HEK293T (cell line): ENCODE data around the gene PAPSS1.

Source experiments
- CTCF ChIA-PET: fragments of 350-600 bp; formaldehyde crosslinking; extraction: SDS; loops from one replicate; lab custom pipeline; 2021; ENCODE audit warnings: antibody characterized with exemption, inconsistent platforms; lab: Yijun Ruan, JAX
- POLR2A ChIA-PET: fragments of 350-600 bp; formaldehyde crosslinking; extraction: SDS; loops from one replicate; lab custom pipeline; 2020; ENCODE audit warnings: antibody characterized with exemption, inconsistent platforms; lab: Yijun Ruan, JAX
- DNase-seq: peaks from one replicate; pipeline ENCODE4 v3.0.0; 2012; ENCODE audit warnings: mixed read lengths; ENCODE audit errors: extremely low spot score
- ARNT ChIP-seq: fragments of 450-650 bp; IDR thresholded peaks from 2 replicates; pipeline ENCODE4 v1.6.1; 2017; ENCODE audit warnings: mild to moderate bottlenecking
- BHLHE40 ChIP-seq: fragments of 450-650 bp; IDR thresholded peaks from 2 replicates; pipeline ENCODE4 v1.6.1; 2016; ENCODE audit warnings: mild to moderate bottlenecking, moderate library complexity, borderline replicate concordance
- CTBP1 ChIP-seq: fragments of 450-650 bp; IDR thresholded peaks from 2 replicates; pipeline ENCODE4 v1.6.1; 2016; ENCODE audit warnings: borderline replicate concordance
- ELF4 ChIP-seq: fragments of 450-650 bp; IDR thresholded peaks from 2 replicates; pipeline ENCODE4 v1.6.1; 2017; ENCODE audit warnings: antibody characterized with exemption
- FOXA1 ChIP-seq: fragments of 450-650 bp; IDR thresholded peaks from 2 replicates; pipeline ENCODE4 v1.6.1; 2016; ENCODE audit warnings: mild to moderate bottlenecking
- FOXK2 ChIP-seq: fragments of 450-650 bp; IDR thresholded peaks from 2 replicates; pipeline ENCODE4 v1.6.1; 2016; ENCODE audit warnings: mild to moderate bottlenecking
- FOXM1 ChIP-seq: fragments of 450-650 bp; IDR thresholded peaks from 2 replicates; pipeline ENCODE4 v1.6.1; 2017; ENCODE audit warnings: mild to moderate bottlenecking, borderline replicate concordance
- HDGF ChIP-seq: fragments of 450-650 bp; IDR thresholded peaks from 2 replicates; pipeline ENCODE4 v1.6.1; 2017; ENCODE audit warnings: antibody characterized with exemption, borderline replicate concordance
- L3MBTL2 ChIP-seq: fragments of 450-650 bp; conservative IDR thresholded peaks from 2 replicates; pipeline ENCODE4 v1.6.1; 2016; ENCODE audit warnings: mild to moderate bottlenecking
- LEF1 ChIP-seq: fragments of 450-650 bp; IDR thresholded peaks from 2 replicates; pipeline ENCODE4 v1.6.1; 2017; ENCODE audit warnings: mild to moderate bottlenecking, borderline replicate concordance
- NFRKB ChIP-seq: fragments of 450-650 bp; IDR thresholded peaks from 2 replicates; pipeline ENCODE4 v1.6.1; 2016; ENCODE audit warnings: mild to moderate bottlenecking, moderate library complexity
- PKNOX1 ChIP-seq: fragments of 450-650 bp; IDR thresholded peaks from 2 replicates; pipeline ENCODE4 v1.6.1; 2016
- SP1 ChIP-seq: fragments of 450-650 bp; IDR thresholded peaks from 2 replicates; pipeline ENCODE4 v1.6.1; 2017
- SUZ12 ChIP-seq: fragments of 450-650 bp; IDR thresholded peaks from 2 replicates; pipeline ENCODE4 v1.6.1; 2016; ENCODE audit warnings: mild to moderate bottlenecking
- TARDBP ChIP-seq: fragments of 450-650 bp; IDR thresholded peaks from 2 replicates; pipeline ENCODE4 v1.6.1; 2016
- ZNF384 ChIP-seq: fragments of 450-650 bp; IDR thresholded peaks from 2 replicates; pipeline ENCODE4 v1.6.1; 2016

Gene PAPSS1

DNA sequence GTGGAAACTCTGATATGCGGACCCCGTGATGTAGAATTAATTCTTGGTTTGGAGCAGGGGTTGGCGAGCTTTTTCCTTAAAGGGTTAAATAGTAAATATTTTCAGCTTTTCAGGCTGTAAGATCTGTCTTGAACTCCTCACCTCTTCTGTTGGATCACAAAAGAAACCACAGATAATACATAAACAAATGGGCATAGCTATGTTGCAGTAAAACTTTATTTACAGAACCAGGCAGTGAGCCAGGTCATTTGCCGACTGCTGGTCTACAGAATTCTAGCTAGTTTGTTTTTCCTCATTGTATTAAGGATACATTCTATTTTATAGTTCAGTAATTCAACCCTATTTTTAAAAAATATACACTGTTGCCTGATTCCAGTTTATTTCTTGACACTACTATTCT is 116.6 kb downstream of the PAPSS1 start:
- TF ChIP-seq SP1 (no peak), FOXM1 (no peak), CTBP1 (no peak), FOXK2 (no peak), L3MBTL2 (no peak), ELF4 (no peak), ZNF384 (no peak), NFRKB (no peak), HDGF (no peak), LEF1 (no peak), PKNOX1 (no peak), FOXA1 (no peak), SUZ12 (no peak), ARNT (no peak), BHLHE40 (no peak), TARDBP (no peak)
- DNase-seq = no peak
- CTCF ChIA-PET = no interaction called here
- POLR2A ChIA-PET = no interaction called here

GRCh38 chr4:107600983-107601382 is 119.1 kb downstream of the PAPSS1 start:
- ChIA-PET CTCF (no interaction called here), POLR2A (no interaction called here)
- TF ChIP-seq L3MBTL2 (no peak), FOXA1 (no peak), FOXK2 (no peak), PKNOX1 (no peak), SP1 (no peak), SUZ12 (no peak)
- no peak for DNase-seq

DNA sequence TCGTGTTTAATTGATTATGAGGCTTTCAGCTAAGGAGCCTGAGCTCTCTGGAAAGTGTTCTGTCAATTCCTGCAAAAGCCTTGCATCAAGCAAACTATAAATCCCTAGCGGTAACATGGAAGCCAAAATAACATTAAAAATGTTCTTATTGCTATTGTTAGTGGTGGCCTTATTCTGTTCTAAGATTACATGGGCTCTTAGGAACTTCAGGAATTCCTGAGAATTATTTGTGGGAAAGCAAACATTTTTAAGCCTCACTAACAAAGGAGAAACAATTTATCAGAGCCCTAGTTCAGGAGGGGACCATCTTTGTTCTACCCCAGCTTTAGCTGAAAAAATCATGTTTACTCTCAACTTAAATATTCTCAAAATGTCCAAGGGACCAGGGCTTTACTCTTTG is 119.6 kb downstream of the PAPSS1 start:
- DNase-seq = no peak
- TF ChIP-seq ARNT = no peak
- no peak for TF ChIP-seq TARDBP
- TF ChIP-seq NFRKB = no peak
- no peak for TF ChIP-seq PKNOX1
- no peak for TF ChIP-seq HDGF
- no peak for TF ChIP-seq CTBP1
- no peak for TF ChIP-seq BHLHE40
- no peak for TF ChIP-seq SUZ12
- no peak for TF ChIP-seq FOXK2
- no peak for TF ChIP-seq FOXA1
- TF ChIP-seq FOXM1 = no peak
- TF ChIP-seq ZNF384 = no peak
- no peak for TF ChIP-seq LEF1
- no peak for TF ChIP-seq SP1
- TF ChIP-seq ELF4 = no peak
- no peak for TF ChIP-seq L3MBTL2
- ChIA-PET CTCF (interaction anchor here (0.7 kb wide), 1 partner anchor 332 kb away, joined by 3 read pairs; no protein-coding TSS in a partner anchor), POLR2A (no interaction called here)

DNA sequence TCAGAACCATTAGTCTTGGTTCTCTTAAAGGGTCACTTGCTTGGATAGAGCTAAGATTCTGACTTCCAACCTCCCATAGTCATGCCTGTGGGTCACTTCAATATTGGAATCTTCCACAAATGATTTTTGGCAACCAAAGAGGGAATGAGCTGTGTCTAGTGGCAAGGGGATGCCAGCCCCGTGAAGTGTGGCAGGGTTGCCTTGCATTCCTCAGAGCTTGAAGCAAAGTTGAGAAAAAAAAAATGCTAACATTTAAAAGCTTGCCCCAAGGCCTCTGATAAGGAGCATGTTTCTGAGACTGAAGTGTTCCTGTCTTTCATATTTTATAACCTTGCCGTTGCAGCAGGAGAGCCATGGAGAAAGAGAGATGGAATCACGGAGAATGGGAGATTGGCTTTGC is 120.2 kb downstream of the PAPSS1 start:
- ChIA-PET POLR2A (no interaction called here), CTCF (interaction anchor here (0.7 kb wide), 1 partner anchor 333 kb away, joined by 3 read pairs; no protein-coding TSS in a partner anchor)
- no peak for TF ChIP-seq SUZ12
- no peak for TF ChIP-seq FOXA1
- TF ChIP-seq HDGF = no peak
- TF ChIP-seq NFRKB = no peak
- no peak for TF ChIP-seq FOXK2
- TF ChIP-seq ZNF384 = no peak
- TF ChIP-seq ELF4 = no peak
- no peak for DNase-seq

- ChIA-PET POLR2A (no interaction called here), CTCF (no interaction called here)
- DNase-seq = no peak
- TF ChIP-seq FOXM1 = no peak
- no peak for TF ChIP-seq L3MBTL2
- no peak for TF ChIP-seq SUZ12
- no peak for TF ChIP-seq FOXK2
- TF ChIP-seq HDGF = no peak
- TF ChIP-seq TARDBP = no peak
- no peak for TF ChIP-seq ZNF384
- no peak for TF ChIP-seq CTBP1
- no peak for TF ChIP-seq PKNOX1
- TF ChIP-seq FOXA1 = no peak
- TF ChIP-seq BHLHE40 = no peak
- TF ChIP-seq SP1 = no peak
- TF ChIP-seq LEF1 = no peak
- TF ChIP-seq ARNT = no peak
- no peak for TF ChIP-seq NFRKB
- TF ChIP-seq ELF4 = no peak
Observed at GRCh38 chr4:107593230-107593629, 126.8 kb downstream of the PAPSS1 start.

DNA sequence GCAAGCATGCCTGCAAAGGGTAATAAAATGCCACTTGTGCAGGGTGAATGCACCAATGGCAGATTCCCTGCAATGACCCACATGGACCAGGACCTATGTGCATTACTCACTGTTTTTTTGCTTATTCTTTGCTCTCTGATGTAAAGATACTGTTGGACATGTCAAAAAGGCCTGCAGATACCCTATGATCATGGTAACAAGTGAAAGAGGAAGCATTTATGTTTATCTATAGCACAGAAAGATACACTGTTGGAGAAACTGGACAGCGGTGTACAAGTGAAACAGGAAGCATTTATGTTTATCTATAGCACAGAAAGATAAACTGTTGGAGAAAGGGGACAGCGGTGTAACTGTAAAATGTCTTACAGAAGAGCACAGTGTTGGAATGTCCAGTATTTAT is 127.5 kb downstream of the PAPSS1 start:
- no peak for DNase-seq
- ChIA-PET POLR2A (no interaction called here), CTCF (no interaction called here)
- TF ChIP-seq FOXK2 = no peak
- no peak for TF ChIP-seq ZNF384
- TF ChIP-seq PKNOX1 = no peak
- no peak for TF ChIP-seq TARDBP
- no peak for TF ChIP-seq LEF1
